ENCODE data around the gene SZRD1. TPM values are rescaled to one million over a fixed set of nuclear protein-coding genes. Genes with fewer than 3 reads are reported as not detected.

The SZRD1 gene
- total RNA-seq, result 78.3 and 78.5 TPM in 2 replicates

DNA sequence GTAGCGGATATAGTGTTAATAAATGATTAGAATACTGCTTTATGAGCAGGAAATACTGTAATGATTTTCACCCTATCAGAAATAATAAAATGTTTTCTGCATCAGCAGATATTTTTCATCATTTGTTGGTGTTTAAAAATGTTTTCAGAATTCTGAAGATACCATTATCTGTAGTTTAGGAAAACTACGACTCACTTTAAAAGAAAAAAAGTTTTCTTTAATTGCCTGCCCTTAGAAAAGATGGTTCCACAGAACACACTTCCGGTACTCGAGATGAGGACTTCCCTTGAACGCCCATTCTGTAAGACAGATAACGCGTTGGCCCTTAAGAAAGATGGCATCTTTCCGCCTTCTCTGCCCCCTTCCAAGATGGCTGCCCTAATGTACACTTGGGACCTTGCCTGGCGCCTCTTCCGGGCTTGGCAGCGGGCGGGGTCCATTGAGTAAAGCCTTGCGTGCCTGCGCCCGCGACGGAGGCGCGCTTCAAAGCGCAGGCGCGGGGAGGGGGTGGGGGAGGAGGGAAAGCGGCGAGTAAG, at the start of gene SZRD1:
Gene SZRD1 (plus strand): TSS at position 521 of the 536 bp plus-strand sequence. CDS start 16 bp downstream, outside the sequence.

GRCh38 chr1:16351994-16352841, 14.8 kb upstream of the SZRD1 start, which contains the start of gene FBXO42:
FBXO42 (minus strand) TSS chr1:16352480; CDS start chr1:16315418, 37,062 bp downstream.

DNA sequence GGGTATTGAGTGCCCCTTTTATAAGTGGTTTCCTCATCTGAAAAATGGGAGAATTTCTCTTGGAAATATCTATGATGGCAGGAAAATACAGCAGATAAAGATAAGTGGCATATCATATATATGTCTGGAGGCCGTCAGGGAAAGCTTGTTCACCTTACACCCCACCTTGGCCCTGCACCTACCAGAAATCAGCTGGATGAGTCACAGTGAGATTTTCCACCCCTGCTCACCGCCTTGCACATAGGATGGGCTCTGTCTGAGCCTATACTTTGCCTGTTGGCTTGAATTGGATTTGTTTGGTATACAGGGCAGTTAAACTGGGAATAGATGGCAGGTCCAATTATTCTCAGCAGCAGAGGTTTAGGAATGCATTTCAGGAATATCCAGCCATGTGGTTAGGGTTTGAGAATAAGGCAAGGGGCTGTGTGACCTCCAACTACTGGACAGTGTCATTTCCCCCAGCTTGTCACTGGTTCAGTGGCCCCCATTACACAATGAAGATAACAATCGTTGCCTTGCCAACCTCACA, 70.0 kb downstream of the SZRD1 start, which contains the start of gene SPATA21:
Gene SPATA21 (minus strand): TSS at position 479 of the 529 bp plus-strand sequence. CDS start 6,053 bp downstream, outside the sequence.

GRCh38 chr1:16440470-16441281, 73.6 kb downstream of the SZRD1 start, which contains the start of gene NECAP2:
NECAP2 (plus strand) TSS chr1:16440724; CDS start chr1:16440762, 38 bp downstream.

Other genes with a start within 250 kb of the SZRD1 start
- 10.5 and 10.8 TPM in 2 replicates for gene EPHA2, start 211.2 kb upstream of the SZRD1 start, total RNA-seq
- gene ARHGEF19, start 154.6 kb upstream of the SZRD1 start, total RNA-seq, result 11.7 and 11.9 TPM in 2 replicates
- 1.6 and 2.9 TPM in 2 replicates for gene CPLANE2, start 130.1 kb upstream of the SZRD1 start, total RNA-seq
- gene FBXO42, start 14.8 kb upstream of the SZRD1 start, total RNA-seq, result 10.2 and 21.9 TPM in 2 replicates
- not detected in 2 replicates for gene SPATA21, start 70.2 kb downstream of the SZRD1 start, total RNA-seq
- 49.8 and 53.7 TPM in 2 replicates for gene NECAP2, start 73.5 kb downstream of the SZRD1 start, total RNA-seq
- gene RNU1-1, start 147.0 kb downstream of the SZRD1 start, total RNA-seq, result under 0.01 TPM in 2 replicates
- 22.7 and 27.6 TPM in 2 replicates for gene NBPF1, start 246.3 kb downstream of the SZRD1 start, total RNA-seq

Data from cardiac ventricle fibroblast (primary cell).